Stomach (tissue), 9 donors: Measurements from ENCODE around the gene ARID1B. TPM values are rescaled to one million over a fixed set of nuclear protein-coding genes. Genes with fewer than 3 reads are reported as not detected.

ENCODE experiments used
- DNase-seq, 2 donors: peaks; one replicate each; pipeline versions ENCODE4 v3.0.0 to v3.0.0-alpha.2; 2013 to 2019
- H3K27ac ChIP-seq, 5 donors: fragments of 200-600 bp in 4 of 5; sonication (generic) in 4 of 5; one replicate each; pipeline ENCODE4 v1.5.1; 2013 to 2019; ENCODE audit warnings: mild to moderate bottlenecking in 1 of 5, moderate library complexity in 1 of 5
- H3K27me3 ChIP-seq, 3 donors: fragments of 200-600 bp; sonication (generic); one replicate each; pipeline ENCODE4 v1.5.1; 2017 to 2019; ENCODE audit warnings: mixed run types in 1 of 3
- H3K36me3 ChIP-seq, 4 donors: fragments of 200-600 bp; sonication (generic); 1 replicate in 3 of 4; 2 replicates in 1 of 4; pipeline ENCODE4 v1.5.1; 2016 to 2019
- H3K4me1 ChIP-seq, 4 donors: fragments of 200-600 bp; sonication (generic); one replicate each; pipeline ENCODE4 v1.5.1; 2016 to 2019
- H3K4me3 ChIP-seq, 4 donors: fragments of 200-600 bp; sonication (generic) in 3 of 4; one replicate each; pipeline ENCODE4 v1.5.1; 2016 to 2019; ENCODE audit warnings: mild to moderate bottlenecking in 1 of 4
- H3K9me3 ChIP-seq, 4 donors: fragments of 200-600 bp; sonication (generic); one replicate each; pipeline ENCODE4 v1.5.1; 2016 to 2019
- CTCF ChIP-seq, 7 experiments: fragments of 450-650 bp in 4 of 7; fragments of 200-600 bp in 3 of 7; sonication (generic) in 3 of 7; IDR thresholded peaks; one replicate each; pipeline ENCODE4 v1.5.1; 2016 to 2019; ENCODE audit warnings: antibody characterized with exemption in 7 of 7, control low read depth in 2 of 7, mild to moderate bottlenecking in 1 of 7
- EP300 ChIP-seq: sonication (generic); formaldehyde crosslinking; IDR thresholded peaks from one replicate; pipeline ENCODE4 v1.6.1; 2017; ENCODE audit warnings: antibody characterized with exemption
- POLR2A ChIP-seq, 4 donors: fragments of 450-650 bp; IDR thresholded peaks; one replicate each; pipeline ENCODE4 v1.6.1; 2016; ENCODE audit warnings: antibody characterized with exemption in 4 of 4, control low read depth in 2 of 4, mild to moderate bottlenecking in 1 of 4, moderate library complexity in 1 of 4
- POLR2AphosphoS5 ChIP-seq, 3 donors: sonication (generic); formaldehyde crosslinking; IDR thresholded peaks; one replicate each; pipeline ENCODE4 v1.6.1; 2016; ENCODE audit warnings: antibody characterized with exemption in 3 of 3
- WGBS, 5 donors: extraction: QIAGEN DNeasy Blood & Tissue Kit in 3 of 5; methylation state at CpG; one replicate each; pipeline versions ENCODE4 v1.1.5 to v1.1.7; 2013 to 2018; 5-methylcytosine and 5-hydroxymethylcytosine counted together
- intact Hi-C: fragments of 100-400 bp; cut with DNase I; formaldehyde crosslinking; loops from one replicate; pipeline ENCODE4 v1.15.1; 2023; ENCODE audit warnings: low total_unique reads
- polyA plus RNA-seq, 3 donors: library from polyadenylated mRNA; stranded (reverse); fragments of 200-250 nt; gene quantifications; one replicate each; pipeline ENCODE4 v1.2.3, GENCODE V29; 2013
- total RNA-seq, 5 donors: library from RNA; depleted of rRNA; stranded (reverse); fragments of >200 nt; gene quantifications; one replicate each; pipeline versions ENCODE4 v1.1.0 to v1.2.3, GENCODE V29; 2014 to 2016
- donor health status: healthy with polysubstance abuse.
- donor health status: Bipolar disorder and iron deficiency.
- donor health status: healthy.

Gene ARID1B
- total and polyA plus RNA-seq, 8 donors: 8.8 to 183 (median 48.3) TPM

GRCh38 chr6:157162766-157163433, 385.7 kb downstream of the ARID1B start:
- no peak for TF ChIP-seq CTCF (IDR thresholded peaks at IDR 0.05)
- no peak for TF ChIP-seq POLR2A (IDR thresholded peaks at IDR 0.05)
- no peak for TF ChIP-seq EP300
- TF ChIP-seq POLR2AphosphoS5 (IDR thresholded peaks at IDR 0.05): no peak
- no peaks in the 10 kb centered on the region for H3K27me3 ChIP-seq
- H3K27ac ChIP-seq: no peak overlapping the region
- no peak for DNase-seq
- H3K4me3 ChIP-seq: no peak overlapping the region
- WGBS, 5 donors: 83 to 92% (median 89%) methylated on average over 13 to 17 of the region's 17 CpGs
- peaks cover 1 to 20% (median 19%) of the 10 kb centered on the region in 4 donors for H3K36me3 ChIP-seq
- no peaks in the 10 kb centered on the region for H3K9me3 ChIP-seq
- intact Hi-C loops: no loop called here
- peaks cover 0 to 4% (median 0%) of the 10 kb centered on the region in 4 donors for H3K4me1 ChIP-seq

GRCh38 chr6:157163434-157164159, 386.4 kb downstream of the ARID1B start:
- Histone ChIP-seq H3K4me3 (no peak overlapping the region), H3K27me3 (no peaks in the 10 kb centered on the region), H3K36me3 (peaks cover 5 to 27% (median 26%) of the 10 kb centered on the region in 4 donors), H3K9me3 (no peaks in the 10 kb centered on the region), H3K27ac (no peak overlapping the region), H3K4me1 (peaks cover 0 to 4% (median 0%) of the 10 kb centered on the region in 4 donors)
- DNase-seq: no peak
- intact Hi-C loops: no loop called here
- TF ChIP-seq CTCF (IDR thresholded peaks at IDR 0.05) (no peak), POLR2A (IDR thresholded peaks at IDR 0.05) (no peak), EP300 (no peak), POLR2AphosphoS5 (IDR thresholded peaks at IDR 0.05) (no peak)
- 83 to 90% (median 86%) methylated on average over 4 of the region's 4 CpGs for WGBS, 5 donors

GRCh38 chr6:157164972-157165371, 387.8 kb downstream of the ARID1B start:
- WGBS, 5 donors: 98 to 100% (median 100%) methylated on average over 1 of the region's 1 CpG

More at GRCh38 chr6:157164972-157165371, 387.8 kb downstream of the ARID1B start:
- peaks cover 5 to 41% (median 38%) of the 10 kb centered on the region in 4 donors for H3K36me3 ChIP-seq
- DNase-seq: no peak
- peaks cover 0 to 12% (median 2%) of the 10 kb centered on the region in 4 donors for H3K4me1 ChIP-seq
- intact Hi-C loops: no loop called here
- no peak for TF ChIP-seq EP300
- no peak for TF ChIP-seq POLR2A (IDR thresholded peaks at IDR 0.05)
- TF ChIP-seq CTCF (IDR thresholded peaks at IDR 0.05): no peak
- TF ChIP-seq POLR2AphosphoS5 (IDR thresholded peaks at IDR 0.05): no peak
- H3K27ac ChIP-seq: no peak overlapping the region
- no peak overlapping the region for H3K4me3 ChIP-seq
- H3K9me3 ChIP-seq: no peaks in the 10 kb centered on the region
- H3K27me3 ChIP-seq: no peaks in the 10 kb centered on the region
